GM12875 (cell line): ENCODE data around the gene NLRC4.

Experiments used
- H3K4me3 ChIP-seq: one replicate; pipeline ENCODE4 v1.5.1; 2011; ENCODE audit warnings: low read depth, low read length, control low read depth
- CTCF ChIP-seq: IDR thresholded peaks from 2 replicates; pipeline ENCODE4 v1.5.1; 2011; ENCODE audit warnings: low read depth, mild to moderate bottlenecking, control low read depth, inconsistent platforms, low read length, moderate library complexity, borderline replicate concordance; ENCODE audit not compliant: insufficient read depth

NLRC4 gene

GRCh38 chr2:32242331-32242730 is 22.4 kb downstream of the NLRC4 start:
- H3K4me3 ChIP-seq: no peak overlapping the region
- TF ChIP-seq CTCF: no peak

DNA sequence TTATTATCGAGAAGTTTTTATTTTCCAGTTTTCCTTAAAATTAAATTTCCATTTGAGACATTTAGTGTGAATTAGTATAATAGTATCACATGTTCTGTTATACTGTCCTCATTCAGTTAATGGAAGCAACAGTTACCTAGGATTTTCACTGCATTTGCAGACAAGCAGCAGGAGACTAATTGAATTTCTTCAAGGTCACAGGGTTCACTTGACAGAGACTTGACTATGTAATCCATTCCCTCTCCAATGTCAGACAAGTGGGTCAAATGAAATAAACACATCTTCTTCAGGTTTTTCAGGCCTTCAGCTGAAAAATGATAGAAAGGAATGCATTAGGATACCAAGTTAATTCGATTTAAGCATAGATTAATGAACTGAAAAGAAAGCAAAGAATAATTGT is 26.7 kb downstream of the NLRC4 start:
- no peak for TF ChIP-seq CTCF
- no peak overlapping the region for H3K4me3 ChIP-seq

- no peak for TF ChIP-seq CTCF
- no peak overlapping the region for H3K4me3 ChIP-seq
Measured at GRCh38 chr2:32237488-32237887, 27.2 kb downstream of the NLRC4 start.

DNA sequence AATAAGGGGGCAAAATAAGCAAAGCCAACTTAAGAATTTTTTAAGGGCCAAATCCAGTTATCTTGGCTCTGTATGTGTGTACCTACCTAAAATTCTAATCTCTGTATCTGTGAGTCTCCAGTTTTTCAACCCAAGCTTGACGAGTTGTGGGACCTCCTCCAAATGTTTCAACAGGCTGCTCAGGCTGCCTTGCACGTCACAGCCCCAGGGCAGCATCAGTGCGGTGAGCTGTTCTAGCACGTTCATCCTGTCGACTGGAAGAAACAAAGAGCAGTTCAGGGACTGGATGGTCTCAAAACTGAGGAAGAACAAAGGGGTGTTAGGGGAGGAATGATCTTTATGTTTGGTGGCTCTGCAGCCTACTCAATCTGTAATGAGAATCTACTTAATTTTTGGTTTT is 29.4 kb downstream of the NLRC4 start:
- no peak overlapping the region for H3K4me3 ChIP-seq
- TF ChIP-seq CTCF: no peak

- H3K4me3 ChIP-seq: no peak overlapping the region
- TF ChIP-seq CTCF: no peak
Measured at GRCh38 chr2:32231959-32232358, 32.7 kb downstream of the NLRC4 start.

- TF ChIP-seq CTCF: no peak
- H3K4me3 ChIP-seq: no peak overlapping the region
Measured at GRCh38 chr2:32229635-32230034, 35.1 kb downstream of the NLRC4 start.

GRCh38 chr2:32228181-32228580 is 36.5 kb downstream of the NLRC4 start:
- H3K4me3 ChIP-seq: no peak overlapping the region
- no peak for TF ChIP-seq CTCF
